AG04450 (cell line): ENCODE data around the gene GAS2. TPM values are rescaled to one million over a fixed set of nuclear protein-coding genes. Genes with fewer than 3 reads are reported as not detected.

Experiments
- CTCF ChIA-PET: fragments of 300-600, 350-600 bp; formaldehyde crosslinking; extraction: SDS; loops from one replicate; lab custom pipeline; 2022; ENCODE audit warnings: antibody characterized with exemption, inconsistent platforms; lab: Charles Lee
- POLR2A ChIA-PET: fragments of 350-600 bp; formaldehyde crosslinking; extraction: SDS; loops from one replicate; lab custom pipeline; 2021; ENCODE audit warnings: antibody characterized with exemption, inconsistent platforms; lab: Yijun Ruan, JAX
- DNase-seq: peaks from one replicate; pipeline ENCODE4 v3.0.0-alpha.2; 2011; ENCODE audit warnings: low read depth, low spot score
- H3K27ac ChIP-seq: one replicate; pipeline ENCODE4 v1.5.1; 2012; ENCODE audit warnings: low read depth, low read length, control low read depth
- H3K27me3 ChIP-seq: one replicate; pipeline ENCODE4 v1.6.0; 2012; ENCODE audit warnings: low read length; ENCODE audit not compliant: control insufficient read depth, insufficient read depth
- H3K4me3 ChIP-seq: 2 replicates; pipeline ENCODE4 v1.5.1; 2011; ENCODE audit warnings: mild to moderate bottlenecking, low read depth, low read length, control low read depth
- H3K9me3 ChIP-seq: 2 replicates; pipeline ENCODE4 v1.5.1; 2012; ENCODE audit warnings: low read length; ENCODE audit not compliant: control insufficient read depth, insufficient read depth
- CTCF ChIP-seq: IDR thresholded peaks from 2 replicates; pipeline ENCODE4 v1.5.1; 2011; ENCODE audit warnings: low read depth, low read length, control low read depth, inconsistent platforms
- polyA plus RNA-seq: library from polyadenylated mRNA; depleted of rRNA; stranded (reverse); fragments of >200 nt; gene quantifications from 2 replicates; pipeline ENCODE4 v1.2.3, GENCODE V29; 2011

GAS2 gene
- polyA plus RNA-seq, 1 experiment, result 0.67 TPM

GRCh38 chr11:22752908-22753310 is 86.5 kb downstream of the GAS2 start:
- Histone ChIP-seq H3K27ac (no peak overlapping the region), H3K4me3 (no peak overlapping the region), H3K9me3 (no peaks in the 10 kb centered on the region), H3K27me3 (no peaks in the 10 kb centered on the region)
- TF ChIP-seq CTCF, result no peak
- no peak for DNase-seq
- ChIA-PET CTCF (interaction anchor here (0.9 to 1.2 kb wide), 2 partner anchors 35 to 448 kb away, joined by 3 read pairs; no protein-coding TSS in a partner anchor), POLR2A (no interaction called here)

- H3K9me3 ChIP-seq, result no peaks in the 10 kb centered on the region
- no peaks in the 10 kb centered on the region for H3K27me3 ChIP-seq
- no peak overlapping the region for H3K27ac ChIP-seq
- ChIA-PET POLR2A (no interaction called here), CTCF (interaction anchor here (0.9 to 1.2 kb wide), 2 partner anchors 35 to 449 kb away, joined by 3 read pairs; no protein-coding TSS in a partner anchor)
- DNase-seq, result no peak
- H3K4me3 ChIP-seq, result no peak overlapping the region
- TF ChIP-seq CTCF, result no peak
Measured at GRCh38 chr11:22753416-22753815, 87.0 kb downstream of the GAS2 start.

- ChIA-PET CTCF (no interaction called here), POLR2A (no interaction called here)
- TF ChIP-seq CTCF, result no peak
- no peak for DNase-seq
- no peaks in the 10 kb centered on the region for H3K27me3 ChIP-seq
- H3K4me3 ChIP-seq, result no peak overlapping the region
- no peaks in the 10 kb centered on the region for H3K9me3 ChIP-seq
- no peak overlapping the region for H3K27ac ChIP-seq
Measured at GRCh38 chr11:22761066-22761465, 94.7 kb downstream of the GAS2 start.

GRCh38 chr11:22763166-22763565 is 96.8 kb downstream of the GAS2 start:
- no peak overlapping the region for H3K27ac ChIP-seq
- ChIA-PET CTCF (interaction anchor here (0.6 kb wide), 1 partner anchor 16 kb away, joined by 3 read pairs; no protein-coding TSS in a partner anchor), POLR2A (no interaction called here)
- H3K27me3 ChIP-seq, result no peaks in the 10 kb centered on the region
- no peaks in the 10 kb centered on the region for H3K9me3 ChIP-seq
- no peak overlapping the region for H3K4me3 ChIP-seq
- no peak for TF ChIP-seq CTCF
- DNase-seq, result no peak

GRCh38 chr11:22764735-22765134 is 98.3 kb downstream of the GAS2 start:
- no peaks in the 10 kb centered on the region for H3K27me3 ChIP-seq
- CTCF ChIA-PET, result no interaction called here
- POLR2A ChIA-PET, result no interaction called here
- H3K4me3 ChIP-seq, result no peak overlapping the region
- no peak for TF ChIP-seq CTCF
- H3K27ac ChIP-seq, result no peak overlapping the region
- H3K9me3 ChIP-seq, result no peaks in the 10 kb centered on the region
- DNase-seq, result no peak
